K562 (cell line): ENCODE measurements around the gene TMC5. TPM values are rescaled to one million over a fixed set of nuclear protein-coding genes. Genes with fewer than 3 reads are reported as not detected.
A peak's percentile ranks its signal among the peaks of the same experiment; 100 is the strongest.

Experiments
- ATAC-seq: fragments of 200-7000 bp; cut with Tn5 transposase; 3 replicates; pipeline ENCODE4 v1.9.1; 2020; ENCODE audit warnings: moderate library complexity
- BruUV-seq: library from RNA; stranded (reverse); fragments of 400-500 nt; replicated peaks from 2 replicates; lab custom pipeline; 2021; lab: Mats Ljungman, UMichigan
- CTCF ChIA-PET: fragments of 300-600 bp; formaldehyde crosslinking; extraction: SDS; loops from one replicate; lab custom pipeline; 2021; ENCODE audit warnings: low intra/inter-chr PET ratio; lab: Yijun Ruan, JAX
- POLR2A ChIA-PET: fragments of 300-600, 350-650 bp; sonication (Branson Sonifier 250); formaldehyde crosslinking; extraction: SDS; loops from one replicate; lab custom pipeline; 2021; ENCODE audit warnings: antibody characterized with exemption, inconsistent platforms; lab: Yijun Ruan, JAX
- DNase-seq, 4 experiments: peaks; one replicate each; pipeline versions ENCODE4 v3.0.0 to v3.0.0-alpha.2; 2011 to 2018; ENCODE audit warnings: low spot score in 3 of 4, mixed read lengths in 3 of 4; ENCODE audit errors: extremely low read depth in 1 of 4
- FAIRE-seq: peaks from 2 replicates; lab custom pipeline; 2011; peaks lifted over from hg19 to GRCh38; lab: Jason Lieb, UNC
- H2AFZ ChIP-seq: 2 replicates; pipeline ENCODE4 v1.6.0; 2011; ENCODE audit warnings: low read depth, low read length, control low read depth, inconsistent platforms
- H3K27ac ChIP-seq: fragments of 200-600 bp; 3 replicates; pipeline ENCODE4 v1.8.0; 2011; ENCODE audit warnings: low read depth, mild to moderate bottlenecking, control low read depth, inconsistent platforms, low read length, moderate library complexity, mixed read lengths; ENCODE audit errors: extremely low read depth
- H3K27me3 ChIP-seq, 2 experiments: fragments of 300-600 bp in 1 of 2; 2 replicates in 1 of 2; 3 replicates in 1 of 2; pipeline versions ENCODE4 v1.6.0 to v1.8.0; 2011; ENCODE audit warnings: inconsistent platforms in 2 of 2, low read length in 2 of 2, mild to moderate bottlenecking in 1 of 2, mixed read lengths in 1 of 2, moderate library complexity in 1 of 2; ENCODE audit not compliant: control insufficient read depth in 2 of 2, insufficient read depth in 2 of 2
- H3K36me3 ChIP-seq: fragments of 300-600 bp; 3 replicates; pipeline ENCODE4 v1.8.0; 2011; ENCODE audit warnings: mild to moderate bottlenecking, low read length, inconsistent platforms; ENCODE audit not compliant: control insufficient read depth, insufficient read depth
- H3K4me1 ChIP-seq, 2 experiments: fragments of 200-600 bp in 1 of 2; replicated peaks in 1 of 2; 2 replicates in 1 of 2; 3 replicates in 1 of 2; pipeline versions ENCODE4 v1.5.1 to v1.8.0; 2011; ENCODE audit warnings: inconsistent platforms in 2 of 2, low read length in 2 of 2, mild to moderate bottlenecking in 1 of 2, mixed read lengths in 1 of 2, moderate library complexity in 1 of 2; ENCODE audit not compliant: control insufficient read depth in 2 of 2, insufficient read depth in 2 of 2
- H3K4me2 ChIP-seq: 2 replicates; pipeline ENCODE4 v1.6.1; 2011; ENCODE audit warnings: low read length, control low read depth, inconsistent platforms, mixed read lengths; ENCODE audit not compliant: insufficient read depth
- H3K4me3 ChIP-seq: fragments of 200-600 bp; sonication (generic), shearing (Covaris generic); 2 replicates; pipeline ENCODE4 v1.5.1; 2016; ENCODE audit warnings: control low read depth, inconsistent platforms
- H3K79me2 ChIP-seq: fragments of 200-600 bp; 3 replicates; pipeline ENCODE4 v1.8.0; 2011; ENCODE audit warnings: low read length, inconsistent platforms; ENCODE audit not compliant: control insufficient read depth, insufficient read depth
- H3K9ac ChIP-seq, 2 experiments: 2 replicates each; pipeline versions ENCODE4 v1.6.0 to v1.6.1; 2011; ENCODE audit warnings: low read depth in 2 of 2, low read length in 2 of 2, control low read depth in 1 of 2, inconsistent platforms in 1 of 2, mild to moderate bottlenecking in 1 of 2, mixed read lengths in 1 of 2; ENCODE audit not compliant: insufficient read depth in 1 of 2
- H3K9me1 ChIP-seq: one replicate; pipeline ENCODE4 v1.6.0; 2011; ENCODE audit warnings: inconsistent platforms, mild to moderate bottlenecking, low read length, moderate library complexity; ENCODE audit not compliant: control insufficient read depth, insufficient read depth
- H3K9me3 ChIP-seq: replicated peaks from 2 replicates; pipeline ENCODE4 v1.5.1; 2011; ENCODE audit warnings: low read depth, low read length, inconsistent platforms; ENCODE audit not compliant: control insufficient read depth, insufficient read depth
- H4K20me1 ChIP-seq: replicated peaks from 2 replicates; pipeline ENCODE4 v1.6.1; 2011; ENCODE audit warnings: low read length, inconsistent platforms, mixed read lengths; ENCODE audit not compliant: control insufficient read depth, insufficient read depth
- CBFA2T3 ChIP-seq: fragments of 450-650 bp; IDR thresholded peaks from 2 replicates; pipeline ENCODE4 v1.6.1; 2017
- CTCF ChIP-seq, 3 experiments: IDR thresholded peaks in 2 of 3; conservative IDR thresholded peaks in 1 of 3; 2 replicates each; pipeline ENCODE4 v1.5.1; 2011 to 2012; ENCODE audit warnings: low read length in 3 of 3, mild to moderate bottlenecking in 3 of 3, control low read depth in 2 of 3, improper control_type of control experiment in 1 of 3, inconsistent platforms in 1 of 3, low read depth in 1 of 3, mixed read lengths in 1 of 3, moderate library complexity in 1 of 3; ENCODE audit not compliant: insufficient read depth in 2 of 3
- KLF16 ChIP-seq: IDR thresholded peaks from 2 replicates; pipeline ENCODE4 v1.6.1; 2016; ENCODE audit warnings: antibody characterized with exemption
- PKNOX1 ChIP-seq: fragments of 450-650 bp; IDR thresholded peaks from 2 replicates; pipeline ENCODE4 v1.6.1; 2016
- TFAP4 ChIP-seq: sonication (generic); formaldehyde crosslinking; IDR thresholded peaks from 2 replicates; pipeline ENCODE4 v1.8.0; 2022; ENCODE audit warnings: missing genetic modification reagents, mild to moderate bottlenecking, moderate library complexity, borderline replicate concordance
- ZNF592 ChIP-seq: fragments of 450-650 bp; IDR thresholded peaks from 2 replicates; pipeline ENCODE4 v1.6.1; 2017; ENCODE audit warnings: antibody characterized with exemption, mild to moderate bottlenecking
- whole genome bisulfite sequencing: fragments of 100-300 bp; shearing (Covaris generic); methylation state at CpG from one replicate; pipeline ENCODE4 v1.1.6; 2016; ENCODE audit warnings: low coverage, mixed read lengths; ENCODE audit not compliant: insufficient coverage; ENCODE audit errors: missing lambda C conversion rate; 5-methylcytosine and 5-hydroxymethylcytosine counted together
- in situ Hi-C: fragments of 300-500 bp; cut with MboI; formaldehyde crosslinking; loops from 4 replicates; pipeline ENCODE4 v1.15.0; 2018; ENCODE audit warnings: inconsistent platforms, mixed read lengths
- intact Hi-C: fragments of 100-400 bp; cut with micrococcal nuclease; formaldehyde crosslinking; loops from 2 replicates; pipeline ENCODE4 v1.14.2; 2022
- polyA plus RNA-seq, 8 experiments: library from polyadenylated mRNA; depleted of rRNA in 4 of 8; stranded (reverse) in 5 of 8; unstranded in 3 of 8; fragments of >200 nt; fragmentation: Nextera tagmentation in 2 of 8; fragmentation: Illumina TruSeq in 1 of 8; extraction: Ambion mirVana in 2 of 8; extraction: Trizol in 1 of 8; gene quantifications; 2 replicates each; pipeline versions ENCODE4 v1.2.1 to v1.2.3, GENCODE V29; 2011 to 2014; ENCODE audit warnings: inconsistent platforms in 1 of 8, missing spikeins in 1 of 8
- total RNA-seq, 7 experiments: library from RNA; depleted of rRNA in 6 of 7; stranded (reverse); fragments of >200 nt in 6 of 7; fragmentation: Illumina TruSeq in 2 of 7; extraction: Trizol in 2 of 7; gene quantifications; 2 replicates each; pipeline versions ENCODE4 v1.2.1 to v1.2.3, GENCODE V29; 2011 to 2021; ENCODE audit warnings: low replicate concordance in 1 of 7

The TMC5 gene
- total and polyA plus RNA-seq, 9 of the 15 experiments (the other 6 are each of a cell fraction or from before 2014, with no cell fraction given) = 0.83 to 2.6 (median 1.6) TPM

GRCh38 chr16:19486750-19487325, 69.2 kb downstream of the TMC5 start:
- Histone ChIP-seq H4K20me1 (no peaks in the 10 kb centered on the region), H3K9me3 (no peaks in the 10 kb centered on the region), H3K36me3 (no peaks in the 10 kb centered on the region; the same call in 2 of the 3 replicates), H3K79me2 (peaks cover 7% of the 10 kb centered on the region; the same call in 1 of the 3 replicates), H3K9ac (peak overlapping the region; percentile 18 to 55), H3K9me1 (peaks cover 2% of the 10 kb centered on the region), H2AFZ (peak overlapping the region; percentile 53; the same call in 1 of the 2 replicates), H3K27me3 (no peaks in the 10 kb centered on the region), H3K4me3 (peak overlapping the region; percentile 2; the same call in 1 of the 2 replicates), H3K4me1 (peaks cover 33 to 41% of the 10 kb centered on the region in 2 experiments), H3K4me2 (peak overlapping the region; percentile 69), H3K27ac (peak overlapping the region; percentile 55; the same call in 2 of the 3 replicates)
- POLR2A ChIA-PET = interaction anchor here (0.5 to 0.8 kb wide), 2 partner anchors 217 to 377 kb away, joined by 3 read pairs; no protein-coding TSS in a partner anchor
- 64% methylated on average over 10 of the region's 10 CpGs for WGBS
- ATAC-seq (no peak), DNase-seq (peak in 3 of 4 experiments; percentile 14 to 27 (median 22)), FAIRE-seq (no peak)
- CTCF ChIA-PET = no interaction called here
- in situ Hi-C loops (no loop called here), intact Hi-C loops (loop anchor here (10.0 kb wide), 1 partner anchor 92 kb away; no protein-coding TSS in a partner anchor)
- TF ChIP-seq PKNOX1 (peak; percentile 23; the same call in 1 of the 2 replicates), CTCF (IDR thresholded peaks at IDR 0.05 in 2 of 3, conservative IDR thresholded peaks at IDR 0.05 in 1 of 3; ENCODE audit: insufficient read depth in 2 of 3, low read depth in 1 of 3, low read length in 3 of 3) (peak in 1 of 3 experiments; percentile 23; a peak in 2 of 6 replicates), KLF16 (no peak), TFAP4 (0 out of 2 replicates have a peak, but pooled peaks have one; percentile 14), ZNF592 (peak; percentile 40; the same call in 1 of the 2 replicates), CBFA2T3 (0 out of 2 replicates have a peak, but pooled peaks have one; percentile 0)
- TSS peak; percentile 71 for BruUV-seq
